HepG2 (cell line): Measurements from ENCODE around the gene TMEM156. TPM values are rescaled to one million over a fixed set of nuclear protein-coding genes. Genes with fewer than 3 reads are reported as not detected.

Experiments used
- CREB1 ChIP-seq, 2 experiments: fragments of 450-650 bp in 1 of 2; IDR thresholded peaks; 2 replicates each; pipeline ENCODE4 v1.6.1; 2016 to 2017; ENCODE audit warnings: control low read depth in 1 of 2, mild to moderate bottlenecking in 1 of 2, missing compliant biosample characterization in 1 of 2, missing genetic modification characterization in 1 of 2
- FOXA3 ChIP-seq: IDR thresholded peaks from 2 replicates; pipeline ENCODE4 v1.6.1; 2016; ENCODE audit warnings: missing genetic modification reagents, missing compliant biosample characterization
- MAFK ChIP-seq, 2 experiments: IDR thresholded peaks in 1 of 2; conservative IDR thresholded peaks in 1 of 2; 2 replicates each; pipeline ENCODE4 v1.6.1; 2011; ENCODE audit warnings: improper control_type of control experiment in 2 of 2, low read length in 2 of 2
- MIER3 ChIP-seq: IDR thresholded peaks from 2 replicates; pipeline ENCODE4 v1.6.1; 2016; ENCODE audit warnings: missing compliant biosample characterization, borderline replicate concordance
- NCOA1 ChIP-seq: sonication (generic); formaldehyde crosslinking; IDR thresholded peaks from 2 replicates; pipeline ENCODE4 v1.9.0; 2021; ENCODE audit warnings: missing genetic modification reagents
- ONECUT2 ChIP-seq: sonication (generic); formaldehyde crosslinking; IDR thresholded peaks from 2 replicates; pipeline ENCODE4 v1.4.0; 2020; ENCODE audit warnings: missing genetic modification reagents
- POLR2AphosphoS2 ChIP-seq: IDR thresholded peaks from 2 replicates; pipeline ENCODE4 v1.6.1; 2011; ENCODE audit warnings: low read depth, low read length, improper control_type of control experiment
- RARA ChIP-seq: IDR thresholded peaks from 2 replicates; pipeline ENCODE4 v1.6.1; 2016; ENCODE audit warnings: missing genetic modification reagents, missing compliant biosample characterization
- RXRA ChIP-seq: sonication (generic); formaldehyde crosslinking; IDR thresholded peaks from 2 replicates; pipeline ENCODE4 v1.5.1; 2020; ENCODE audit warnings: missing genetic modification reagents
- SAP130 ChIP-seq: IDR thresholded peaks from 2 replicates; pipeline ENCODE4 v1.6.1; 2016; ENCODE audit warnings: low read depth
- SATB2 ChIP-seq: sonication (generic); formaldehyde crosslinking; IDR thresholded peaks from 2 replicates; pipeline ENCODE4 v1.5.0; 2020; ENCODE audit warnings: missing genetic modification reagents
- ZNF430 ChIP-seq: sonication (generic); formaldehyde crosslinking; IDR thresholded peaks from 2 replicates; pipeline ENCODE4 v1.9.0; 2021; ENCODE audit warnings: mild to moderate bottlenecking, missing genetic modification reagents
- ZNF605 ChIP-seq: sonication (generic); formaldehyde crosslinking; IDR thresholded peaks from 2 replicates; pipeline ENCODE4 v1.8.0; 2022; ENCODE audit warnings: mild to moderate bottlenecking, missing genetic modification reagents
- ZNF781 ChIP-seq: sonication (generic); formaldehyde crosslinking; IDR thresholded peaks from 2 replicates; pipeline ENCODE4 v1.5.1; 2020; ENCODE audit warnings: borderline replicate concordance, mild to moderate bottlenecking, missing genetic modification reagents; ENCODE audit errors: not compliant biosample characterization
- polyA plus RNA-seq, 8 experiments: library from polyadenylated mRNA; depleted of rRNA in 3 of 8; stranded (reverse) in 7 of 8; unstranded in 1 of 8; fragments of >200 nt; fragmentation: Illumina TruSeq in 4 of 8; extraction: Trizol in 4 of 8; gene quantifications; 2 replicates each; pipeline versions ENCODE4 v1.2.1 to v1.2.3, GENCODE V29; 2011 to 2016; ENCODE audit warnings: low read depth in 4 of 8, missing spikeins in 1 of 8, mixed read lengths in 1 of 8; ENCODE audit not compliant: insufficient read depth in 1 of 8
- total RNA-seq, 5 experiments: library from RNA; depleted of rRNA; stranded (reverse); fragments of >200 nt; fragmentation: Illumina TruSeq; extraction: Trizol; gene quantifications; 2 replicates each; pipeline ENCODE4 v1.2.3, GENCODE V29; 2016; ENCODE audit warnings: low read depth in 1 of 5
- TF ChIP-seq, protein P1 (sequence below): sonication (generic); formaldehyde crosslinking; IDR thresholded peaks from 2 replicates; pipeline ENCODE4 v1.4.0; 2020; ENCODE audit warnings: missing genetic modification reagents, mild to moderate bottlenecking, borderline replicate concordance
- TF ChIP-seq, protein P2 (sequence below): sonication (generic); formaldehyde crosslinking; IDR thresholded peaks from 2 replicates; pipeline ENCODE4 v1.4.0; 2020; ENCODE audit warnings: mild to moderate bottlenecking, missing genetic modification reagents, borderline replicate concordance
- TF ChIP-seq, protein P3 (sequence below): IDR thresholded peaks from 2 replicates; pipeline ENCODE4 v1.6.1; 2016; ENCODE audit warnings: low read depth
- TF ChIP-seq, protein P4 (sequence below): sonication (generic); formaldehyde crosslinking; IDR thresholded peaks from 2 replicates; pipeline ENCODE4 v1.8.1; 2023; ENCODE audit warnings: missing genetic modification reagents, mild to moderate bottlenecking, borderline replicate concordance
- TF ChIP-seq, protein P5 (sequence below): sonication (generic); formaldehyde crosslinking; IDR thresholded peaks from 2 replicates; pipeline ENCODE4 v1.5.1; 2020; ENCODE audit warnings: missing genetic modification reagents, mild to moderate bottlenecking, borderline replicate concordance

TMEM156 gene
- total and polyA plus RNA-seq, 2 of the 13 experiments (the other 11 are each of a cell fraction or from before 2014, with no cell fraction given): 1.6 TPM; not detected in 1

DNA sequence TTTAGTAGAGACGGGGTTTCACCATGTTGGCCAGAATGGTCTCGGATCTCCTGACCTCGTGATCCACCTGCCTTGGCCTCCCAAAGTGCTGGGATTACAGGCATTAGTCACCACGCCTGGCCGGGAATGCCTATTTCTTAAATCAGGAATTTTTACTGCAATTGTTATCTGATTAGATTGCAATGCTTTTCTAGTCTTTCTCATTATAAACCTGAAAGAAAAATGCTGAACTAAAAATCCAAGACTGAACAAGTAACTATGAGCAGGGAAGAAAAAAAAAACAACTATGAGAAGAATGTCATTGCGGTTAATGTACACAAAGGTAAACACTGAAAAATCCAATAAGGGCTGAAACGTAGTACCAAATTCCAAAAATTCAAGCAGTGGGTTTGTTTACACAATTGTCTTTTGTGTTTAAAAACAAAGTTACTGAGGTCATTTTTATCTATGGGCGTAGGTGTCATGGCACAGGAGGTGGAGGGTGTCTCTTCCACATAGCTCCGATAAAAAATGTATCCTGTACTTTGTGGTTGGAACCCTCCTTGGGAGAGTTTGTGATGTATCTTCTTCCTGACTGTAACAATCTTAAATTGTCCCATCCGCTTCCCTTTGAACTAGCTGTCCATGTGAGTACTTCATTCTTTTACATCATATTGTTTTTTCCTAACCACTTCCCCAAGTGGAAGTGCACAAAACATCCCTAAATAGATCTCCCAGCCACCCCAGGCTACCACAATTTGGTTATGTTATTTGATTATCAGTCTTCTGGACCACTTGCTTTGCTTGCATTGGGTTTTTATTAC lies 11.1 kb upstream of the TMEM156 start (continued):
- TF ChIP-seq, protein P1, sequence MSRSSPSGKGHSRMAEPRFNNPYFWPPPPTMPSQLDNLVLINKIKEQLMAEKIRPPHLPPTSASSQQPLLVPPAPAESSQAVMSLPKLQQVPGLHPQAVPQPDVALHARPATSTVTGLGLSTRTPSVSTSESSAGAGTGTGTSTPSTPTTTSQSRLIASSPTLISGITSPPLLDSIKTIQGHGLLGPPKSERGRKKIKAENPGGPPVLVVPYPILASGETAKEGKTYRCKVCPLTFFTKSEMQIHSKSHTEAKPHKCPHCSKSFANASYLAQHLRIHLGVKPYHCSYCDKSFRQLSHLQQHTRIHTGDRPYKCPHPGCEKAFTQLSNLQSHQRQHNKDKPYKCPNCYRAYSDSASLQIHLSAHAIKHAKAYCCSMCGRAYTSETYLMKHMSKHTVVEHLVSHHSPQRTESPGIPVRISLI: peak; percentile 94
- TF ChIP-seq SAP130 (CRISPR knock-in tag) (peak; percentile 45; the same call in 1 of the 2 replicates), ZNF605 (CRISPR knock-in tag) (no peak), MIER3 (CRISPR knock-in tag) (peak; percentile 50; the same call in 1 of the 2 replicates), MAFK (conservative IDR thresholded peaks at IDR 0.05 in 1 of 2, IDR thresholded peaks at IDR 0.05 in 1 of 2; ENCODE audit: low read length in 2 of 2) (no peak), ONECUT2 (peak; percentile 87), ZNF430 (peak; percentile 65; the same call in 1 of the 2 replicates), SATB2 (CRISPR knock-in tag) (0 out of 2 replicates have a peak, but pooled peaks have one; percentile 7), NCOA1 (no peak), ZNF781 (CRISPR knock-in tag) (no peak), POLR2AphosphoS2 (no peak), FOXA3 (peak; percentile 91), CREB1 (IDR thresholded peaks at IDR 0.05) (peak; percentile 43; the same call in 1 of the 2 replicates), CREB1 (CRISPR knock-in tag; IDR thresholded peaks at IDR 0.05) (peak; percentile 81), RXRA (CRISPR knock-in tag) (no peak), RARA (CRISPR knock-in tag) (peak; percentile 63)
- TF ChIP-seq, protein P2, sequence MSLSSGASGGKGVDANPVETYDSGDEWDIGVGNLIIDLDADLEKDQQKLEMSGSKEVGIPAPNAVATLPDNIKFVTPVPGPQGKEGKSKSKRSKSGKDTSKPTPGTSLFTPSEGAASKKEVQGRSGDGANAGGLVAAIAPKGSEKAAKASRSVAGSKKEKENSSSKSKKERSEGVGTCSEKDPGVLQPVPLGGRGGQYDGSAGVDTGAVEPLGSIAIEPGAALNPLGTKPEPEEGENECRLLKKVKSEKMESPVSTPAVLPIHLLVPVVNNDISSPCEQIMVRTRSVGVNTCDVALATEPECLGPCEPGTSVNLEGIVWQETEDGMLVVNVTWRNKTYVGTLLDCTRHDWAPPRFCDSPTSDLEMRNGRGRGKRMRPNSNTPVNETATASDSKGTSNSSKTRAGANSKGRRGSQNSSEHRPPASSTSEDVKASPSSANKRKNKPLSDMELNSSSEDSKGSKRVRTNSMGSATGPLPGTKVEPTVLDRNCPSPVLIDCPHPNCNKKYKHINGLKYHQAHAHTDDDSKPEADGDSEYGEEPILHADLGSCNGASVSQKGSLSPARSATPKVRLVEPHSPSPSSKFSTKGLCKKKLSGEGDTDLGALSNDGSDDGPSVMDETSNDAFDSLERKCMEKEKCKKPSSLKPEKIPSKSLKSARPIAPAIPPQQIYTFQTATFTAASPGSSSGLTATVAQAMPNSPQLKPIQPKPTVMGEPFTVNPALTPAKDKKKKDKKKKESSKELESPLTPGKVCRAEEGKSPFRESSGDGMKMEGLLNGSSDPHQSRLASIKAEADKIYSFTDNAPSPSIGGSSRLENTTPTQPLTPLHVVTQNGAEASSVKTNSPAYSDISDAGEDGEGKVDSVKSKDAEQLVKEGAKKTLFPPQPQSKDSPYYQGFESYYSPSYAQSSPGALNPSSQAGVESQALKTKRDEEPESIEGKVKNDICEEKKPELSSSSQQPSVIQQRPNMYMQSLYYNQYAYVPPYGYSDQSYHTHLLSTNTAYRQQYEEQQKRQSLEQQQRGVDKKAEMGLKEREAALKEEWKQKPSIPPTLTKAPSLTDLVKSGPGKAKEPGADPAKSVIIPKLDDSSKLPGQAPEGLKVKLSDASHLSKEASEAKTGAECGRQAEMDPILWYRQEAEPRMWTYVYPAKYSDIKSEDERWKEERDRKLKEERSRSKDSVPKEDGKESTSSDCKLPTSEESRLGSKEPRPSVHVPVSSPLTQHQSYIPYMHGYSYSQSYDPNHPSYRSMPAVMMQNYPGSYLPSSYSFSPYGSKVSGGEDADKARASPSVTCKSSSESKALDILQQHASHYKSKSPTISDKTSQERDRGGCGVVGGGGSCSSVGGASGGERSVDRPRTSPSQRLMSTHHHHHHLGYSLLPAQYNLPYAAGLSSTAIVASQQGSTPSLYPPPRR (CRISPR knock-in tag): peak; percentile 66; the same call in 1 of the 2 replicates
- TF ChIP-seq, protein P3, sequence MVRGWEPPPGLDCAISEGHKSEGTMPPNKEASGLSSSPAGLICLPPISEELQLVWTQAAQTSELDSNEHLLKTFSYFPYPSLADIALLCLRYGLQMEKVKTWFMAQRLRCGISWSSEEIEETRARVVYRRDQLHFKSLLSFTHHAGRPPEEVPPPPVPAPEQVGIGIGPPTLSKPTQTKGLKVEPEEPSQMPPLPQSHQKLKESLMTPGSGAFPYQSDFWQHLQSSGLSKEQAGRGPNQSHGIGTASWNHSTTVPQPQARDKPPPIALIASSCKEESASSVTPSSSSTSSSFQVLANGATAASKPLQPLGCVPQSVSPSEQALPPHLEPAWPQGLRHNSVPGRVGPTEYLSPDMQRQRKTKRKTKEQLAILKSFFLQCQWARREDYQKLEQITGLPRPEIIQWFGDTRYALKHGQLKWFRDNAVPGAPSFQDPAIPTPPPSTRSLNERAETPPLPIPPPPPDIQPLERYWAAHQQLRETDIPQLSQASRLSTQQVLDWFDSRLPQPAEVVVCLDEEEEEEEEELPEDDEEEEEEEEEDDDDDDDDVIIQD: peak; percentile 30; the same call in 1 of the 2 replicates
- TF ChIP-seq, protein P4, sequence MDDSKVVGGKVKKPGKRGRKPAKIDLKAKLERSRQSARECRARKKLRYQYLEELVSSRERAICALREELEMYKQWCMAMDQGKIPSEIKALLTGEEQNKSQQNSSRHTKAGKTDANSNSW (CRISPR knock-in tag): no peak
- TF ChIP-seq, protein P5, sequence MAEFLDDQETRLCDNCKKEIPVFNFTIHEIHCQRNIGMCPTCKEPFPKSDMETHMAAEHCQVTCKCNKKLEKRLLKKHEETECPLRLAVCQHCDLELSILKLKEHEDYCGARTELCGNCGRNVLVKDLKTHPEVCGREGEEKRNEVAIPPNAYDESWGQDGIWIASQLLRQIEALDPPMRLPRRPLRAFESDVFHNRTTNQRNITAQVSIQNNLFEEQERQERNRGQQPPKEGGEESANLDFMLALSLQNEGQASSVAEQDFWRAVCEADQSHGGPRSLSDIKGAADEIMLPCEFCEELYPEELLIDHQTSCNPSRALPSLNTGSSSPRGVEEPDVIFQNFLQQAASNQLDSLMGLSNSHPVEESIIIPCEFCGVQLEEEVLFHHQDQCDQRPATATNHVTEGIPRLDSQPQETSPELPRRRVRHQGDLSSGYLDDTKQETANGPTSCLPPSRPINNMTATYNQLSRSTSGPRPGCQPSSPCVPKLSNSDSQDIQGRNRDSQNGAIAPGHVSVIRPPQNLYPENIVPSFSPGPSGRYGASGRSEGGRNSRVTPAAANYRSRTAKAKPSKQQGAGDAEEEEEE: no peak
